Psoas muscle (tissue), 8 donors: ENCODE results near the gene NDUFB10. TPM values are rescaled to one million over a fixed set of nuclear protein-coding genes. Genes with fewer than 3 reads are reported as not detected.
A peak's percentile ranks its signal among the peaks of the same experiment; 100 is the strongest.

Experiments used
- ATAC-seq, 4 donors: fragments of 200-7000 bp; cut with Tn5 transposase; one replicate each; pipeline ENCODE4 v1.9.1; 2020; ENCODE audit warnings: moderate library complexity in 3 of 4, mild to moderate bottlenecking in 2 of 4
- DNase-seq, 2 donors: peaks; one replicate each; pipeline ENCODE4 v3.0.0-alpha.2; 2020
- H3K27ac ChIP-seq: fragments of 200-600 bp; one replicate; pipeline ENCODE4 v1.8.0; 2022
- H3K27me3 ChIP-seq, 3 donors: fragments of 200-600 bp in 1 of 3; one replicate each; pipeline versions ENCODE4 v1.6.1 to v1.8.0; 2013 to 2022; ENCODE audit warnings: low read length in 2 of 3, mild to moderate bottlenecking in 2 of 3, moderate library complexity in 1 of 3; ENCODE audit not compliant: insufficient read depth in 3 of 3
- H3K36me3 ChIP-seq, 2 donors: fragments of 200-600 bp in 1 of 2; one replicate each; pipeline versions ENCODE4 v1.6.1 to v1.8.0; 2013 to 2022; ENCODE audit warnings: low read depth in 1 of 2, mild to moderate bottlenecking in 1 of 2, moderate library complexity in 1 of 2; ENCODE audit not compliant: insufficient read depth in 1 of 2
- H3K4me1 ChIP-seq: fragments of 200-600 bp; one replicate; pipeline ENCODE4 v1.8.0; 2022
- H3K4me3 ChIP-seq: fragments of 200-600 bp; one replicate; pipeline ENCODE4 v1.8.0; 2022; ENCODE audit warnings: mild to moderate bottlenecking
- H3K9me3 ChIP-seq: fragments of 200-600 bp; one replicate; pipeline ENCODE4 v1.8.0; 2022
- CTCF ChIP-seq: fragments of 200-600 bp; IDR thresholded peaks from one replicate; pipeline ENCODE4 v1.8.0; 2022; ENCODE audit warnings: antibody characterized with exemption
- WGBS, 3 donors: extraction: QIAGEN DNeasy Blood & Tissue Kit; methylation state at CpG; one replicate each; pipeline versions ENCODE4 v1.1.6 to v1.1.7; 2013; 5-methylcytosine and 5-hydroxymethylcytosine counted together
- intact Hi-C, 2 donors: fragments of 100-400 bp; cut with DNase I; formaldehyde crosslinking; loops; one replicate each; pipeline versions ENCODE4 v1.11.0 to v1.14.2; 2022
- polyA plus RNA-seq, 3 donors: library from polyadenylated mRNA; stranded (reverse); fragments of 200-250 nt; gene quantifications; one replicate each; pipeline ENCODE4 v1.2.3, GENCODE V29; 2013
- total RNA-seq, 4 donors: library from RNA; stranded (reverse); fragmentation: NEBNext Ultra II Directional in 2 of 4; extraction: Animal tissue kit (Norgen Biotek cat#: 25700) in 2 of 4; gene quantifications; one replicate each; pipeline versions ENCODE4 v1.2.1 to v1.2.4, GENCODE V29; 2021 to 2023
- donor health status: healthy with polysubstance abuse.
- donor health status: DM: no; HTN: no; CAD: no; lungs with moderate emphysema.
- donor health status: Bipolar disorder and iron deficiency.
- donor health status: healthy.
- donor health status: DM: yes; HTN: yes; CAD: no.
- donor health status: DM: no; HTN: no; CAD: no.
- donor health status: DM: no; HTN: no; CAD: no.
- donor health status: DM: yes; HTN: yes; CAD: no.

NDUFB10 gene
- total and polyA plus RNA-seq, 7 donors = 350 to 870 (median 465) TPM

DNA sequence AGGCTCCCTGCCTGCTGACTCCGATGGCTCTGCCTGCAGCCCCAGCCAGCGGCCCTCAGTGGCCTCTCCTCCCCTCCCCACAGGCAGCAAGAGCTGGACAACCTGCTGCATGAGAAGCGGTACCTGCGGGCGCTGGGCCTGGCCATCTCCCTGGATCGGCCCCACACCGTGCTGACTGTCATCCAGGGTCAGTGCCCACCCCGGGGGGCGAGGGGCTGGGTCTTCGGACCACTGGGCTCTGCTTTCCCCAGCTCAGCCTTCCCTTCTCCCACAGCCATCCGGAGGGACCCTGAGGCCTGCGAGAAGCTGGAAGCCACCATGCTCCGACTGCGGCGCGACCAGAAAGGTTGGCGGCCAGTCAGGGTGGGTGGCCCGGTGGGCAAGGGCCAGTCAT is 18.5 kb downstream of the NDUFB10 start:
- Histone ChIP-seq H3K27me3 (no peaks in the 10 kb centered on the region), H3K4me1 (peaks cover 21% of the 10 kb centered on the region), H3K27ac (no peak overlapping the region)

DNA sequence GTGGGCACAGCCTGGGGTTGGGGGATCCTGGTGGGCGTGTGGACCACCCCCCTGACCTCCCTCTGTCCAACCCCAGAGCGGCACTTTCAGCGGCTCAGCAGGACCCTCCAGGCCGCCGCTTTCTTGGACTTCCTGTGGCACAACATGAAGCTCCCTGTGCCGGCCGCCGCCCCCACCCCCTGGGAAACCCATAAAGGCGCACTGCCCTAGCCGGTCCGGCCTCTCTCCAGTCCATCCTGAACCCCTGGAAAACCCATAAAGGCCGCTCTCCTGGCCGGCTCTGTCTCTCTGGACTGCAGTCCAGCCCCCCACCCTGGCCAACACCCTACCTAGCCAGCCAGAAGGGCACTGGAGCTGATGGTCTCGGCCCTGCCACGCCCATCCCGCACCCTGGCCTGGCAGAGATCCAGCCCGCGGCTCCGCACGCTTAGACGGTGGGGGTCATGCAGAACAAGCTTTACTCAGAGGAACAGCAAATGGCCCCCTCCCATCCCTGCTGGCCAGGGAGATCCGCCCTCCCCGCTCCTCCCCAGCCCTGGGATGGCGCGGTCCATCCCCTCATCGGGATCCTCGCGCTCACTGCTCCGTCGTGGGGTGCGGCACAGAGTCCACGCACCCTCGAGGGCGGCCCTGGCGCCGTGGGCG is 19.3 kb downstream of the NDUFB10 start:
- no peaks in the 10 kb centered on the region for H3K27me3 ChIP-seq
- no peak overlapping the region for H3K4me3 ChIP-seq
- no peak overlapping the region for H3K27ac ChIP-seq
- WGBS, 3 donors = 82 to 84% (median 82%) methylated on average over 32 to 37 of the region's 37 CpGs
- no peak for DNase-seq
- ATAC-seq = no peak
- peaks cover 8 to 50% of the 10 kb centered on the region in 2 donors for H3K36me3 ChIP-seq
- peaks cover 21% of the 10 kb centered on the region for H3K4me1 ChIP-seq
- no peak for TF ChIP-seq CTCF
- intact Hi-C loops = no loop called here
- no peaks in the 10 kb centered on the region for H3K9me3 ChIP-seq

More for the DNA sequence above, 18.5 kb downstream of the NDUFB10 start:
- intact Hi-C loops = no loop called here
- Histone ChIP-seq H3K9me3 (no peaks in the 10 kb centered on the region), H3K36me3 (peaks cover 8 to 53% of the 10 kb centered on the region in 2 donors), H3K4me3 (no peak overlapping the region)
- no peak for TF ChIP-seq CTCF
- WGBS, 3 donors = 92 to 95% (median 95%) methylated on average over 17 to 18 of the region's 18 CpGs
- no peak for DNase-seq
- ATAC-seq = no peak

- H3K4me1 ChIP-seq = peaks cover 21% of the 10 kb centered on the region
- H3K36me3 ChIP-seq = peaks cover 8 to 48% of the 10 kb centered on the region in 2 donors
- DNase-seq = no peak
- no peak for TF ChIP-seq CTCF
- no peaks in the 10 kb centered on the region for H3K9me3 ChIP-seq
- 50 to 60% (median 58%) methylated on average over 58 to 70 of the region's 70 CpGs for WGBS, 3 donors
- H3K4me3 ChIP-seq = no peak overlapping the region
- intact Hi-C loops = no loop called here
- no peaks in the 10 kb centered on the region for H3K27me3 ChIP-seq
- ATAC-seq = no peak
- no peak overlapping the region for H3K27ac ChIP-seq
Observed at GRCh38 chr16:1979271-1980029, 20.1 kb downstream of the NDUFB10 start.

DNA sequence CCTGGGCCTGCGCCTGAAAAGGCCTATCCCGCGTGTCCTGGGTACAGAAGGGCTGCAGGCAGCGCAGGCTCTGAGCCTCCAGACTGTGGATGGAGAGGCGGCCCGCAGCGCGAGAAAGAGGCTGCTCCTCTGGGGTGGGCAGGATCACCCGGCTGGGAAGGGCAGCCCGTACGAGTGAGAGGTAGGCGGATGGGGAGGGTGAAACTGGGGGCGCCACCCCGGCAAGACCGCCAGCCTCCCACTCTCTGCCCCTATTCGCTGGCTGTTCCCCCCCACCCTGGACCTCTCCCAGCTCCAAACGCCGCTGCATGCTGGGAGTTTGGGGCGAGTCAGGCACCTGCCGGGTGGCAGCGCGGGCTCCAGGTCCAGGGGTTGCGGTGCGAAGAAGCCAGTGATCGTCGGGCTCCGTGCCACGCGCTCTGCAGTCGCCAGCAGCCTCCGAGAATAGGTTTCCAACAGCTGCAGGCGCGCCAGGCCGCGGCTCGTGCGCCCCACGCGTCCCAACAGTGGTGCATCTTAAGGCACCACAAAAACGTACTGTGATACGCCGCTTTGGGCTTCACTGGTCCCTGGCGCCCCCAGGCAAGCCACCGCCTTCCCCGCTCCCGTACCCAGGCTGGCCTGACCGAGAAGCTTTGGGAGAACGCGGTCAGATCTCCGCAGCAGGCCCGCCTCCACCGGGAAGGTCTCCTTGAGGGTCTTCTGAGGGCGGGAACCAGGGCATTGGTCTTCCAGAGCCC is 20.9 kb downstream of the NDUFB10 start:
- Histone ChIP-seq H3K27me3 (no peaks in the 10 kb centered on the region), H3K4me1 (peaks cover 29% of the 10 kb centered on the region), H3K27ac (no peak overlapping the region), H3K36me3 (peaks cover 8 to 43% of the 10 kb centered on the region in 2 donors), H3K4me3 (no peak overlapping the region), H3K9me3 (no peaks in the 10 kb centered on the region)
- DNase-seq = peak in 1 of 2 donors; percentile 80
- TF ChIP-seq CTCF = no peak
- WGBS, 3 donors = 7 to 9% (median 8%) methylated on average over 49 to 53 of the region's 53 CpGs
- peak; percentile 14 to 48 (median 43) for ATAC-seq
- intact Hi-C loops = no loop called here
